Astrocyte (in vitro differentiated cells and primary cell): Measurements from ENCODE around the gene MAN1B1. TPM values are rescaled to one million over a fixed set of nuclear protein-coding genes. Genes with fewer than 3 reads are reported as not detected.
A peak's percentile ranks its signal among the peaks of the same experiment; 100 is the strongest.

Source experiments
- DNase-seq: peaks from one replicate; pipeline ENCODE4 v3.0.0-alpha.2; 2010; ENCODE audit warnings: low read depth
- FAIRE-seq: peaks from 2 replicates; lab custom pipeline; 2011; peaks lifted over from hg19 to GRCh38; lab: Jason Lieb, UNC
- H2AFZ ChIP-seq: 2 replicates; pipeline ENCODE4 v1.6.0; 2012; ENCODE audit warnings: low read depth, low read length, inconsistent platforms
- H3K27ac ChIP-seq: 2 replicates; pipeline ENCODE4 v1.5.1; 2011; ENCODE audit warnings: low read depth, low read length, inconsistent platforms
- H3K27me3 ChIP-seq: 2 replicates; pipeline ENCODE4 v1.6.0; 2011; ENCODE audit warnings: low read length, inconsistent platforms; ENCODE audit not compliant: insufficient read depth
- H3K36me3 ChIP-seq: 2 replicates; pipeline ENCODE4 v1.5.1; 2011; ENCODE audit warnings: low read length, inconsistent platforms; ENCODE audit not compliant: insufficient read depth
- H3K4me1 ChIP-seq: 2 replicates; pipeline ENCODE4 v1.5.1; 2011; ENCODE audit warnings: low read length, inconsistent platforms; ENCODE audit not compliant: insufficient read depth
- H3K4me2 ChIP-seq: 2 replicates; pipeline ENCODE4 v1.6.0; 2012; ENCODE audit warnings: low read length, inconsistent platforms
- H3K4me3 ChIP-seq: 2 replicates; pipeline ENCODE4 v1.5.1; 2011; ENCODE audit warnings: low read depth, mild to moderate bottlenecking, low read length, inconsistent platforms; ENCODE audit not compliant: insufficient read depth
- H3K79me2 ChIP-seq: 2 replicates; pipeline ENCODE4 v1.6.0; 2012; ENCODE audit warnings: mild to moderate bottlenecking, low read length, inconsistent platforms; ENCODE audit not compliant: insufficient read depth
- H3K9ac ChIP-seq: 2 replicates; pipeline ENCODE4 v1.6.0; 2012; ENCODE audit warnings: mild to moderate bottlenecking, low read length, inconsistent platforms
- H3K9me3 ChIP-seq: 2 replicates; pipeline ENCODE4 v1.5.1; 2012; ENCODE audit warnings: low read depth, mild to moderate bottlenecking, low read length, inconsistent platforms; ENCODE audit not compliant: insufficient read depth
- H4K20me1 ChIP-seq: 2 replicates; pipeline ENCODE4 v1.6.0; 2012; ENCODE audit warnings: low read length, inconsistent platforms; ENCODE audit not compliant: insufficient read depth
- H3K27ac Mint-ChIP-seq: one replicate; pipeline ENCODE4 v1.8.0; 2021; ENCODE audit warnings: mild to moderate bottlenecking, mixed read lengths; ENCODE audit not compliant: unreplicated experiment
- H3K27me3 Mint-ChIP-seq: one replicate; pipeline ENCODE4 v1.8.0; 2021; ENCODE audit warnings: low read depth, mixed read lengths; ENCODE audit not compliant: unreplicated experiment
- H3K36me3 Mint-ChIP-seq: one replicate; pipeline ENCODE4 v1.8.0; 2021; ENCODE audit warnings: low read depth, mixed read lengths; ENCODE audit not compliant: unreplicated experiment
- H3K4me1 Mint-ChIP-seq: one replicate; pipeline ENCODE4 v1.8.0; 2021; ENCODE audit warnings: low read depth, mixed read lengths; ENCODE audit not compliant: unreplicated experiment
- H3K4me3 Mint-ChIP-seq: one replicate; pipeline ENCODE4 v1.8.0; 2021; ENCODE audit warnings: mild to moderate bottlenecking, moderate library complexity, mixed read lengths; ENCODE audit not compliant: unreplicated experiment
- H3K9me3 Mint-ChIP-seq: one replicate; pipeline ENCODE4 v1.8.0; 2021; ENCODE audit warnings: mild to moderate bottlenecking, mixed read lengths; ENCODE audit not compliant: unreplicated experiment
- CTCF ChIP-seq: IDR thresholded peaks from 2 replicates; pipeline ENCODE4 v1.5.1; 2011; ENCODE audit warnings: low read depth, mild to moderate bottlenecking, inconsistent platforms, low read length, moderate library complexity; ENCODE audit not compliant: insufficient read depth
- EZH2 ChIP-seq: IDR thresholded peaks from 2 replicates; pipeline ENCODE4 v1.6.1; 2012; ENCODE audit warnings: mild to moderate bottlenecking, low read length, inconsistent platforms; ENCODE audit not compliant: insufficient read depth
- total RNA-seq: library from RNA; stranded (reverse); gene quantifications from 2 replicates; pipeline ENCODE4 v1.2.1, GENCODE V29; 2021

The MAN1B1 gene
- total RNA-seq, 1 donor from 2014 or later, result 69.2 TPM

- Mint-ChIP-seq H3K9me3 (no peaks in the 10 kb centered on the region), H3K36me3 (peaks cover 6% of the 10 kb centered on the region), H3K4me3 (no peak overlapping the region), H3K4me1 (peaks cover 18% of the 10 kb centered on the region), H3K27me3 (peaks cover 12% of the 10 kb centered on the region), H3K27ac (no peak overlapping the region)
- Histone ChIP-seq H3K27me3 (no peaks in the 10 kb centered on the region), H3K79me2 (peaks cover 17% of the 10 kb centered on the region), H2AFZ (no peak overlapping the region), H3K4me2 (peak overlapping the region; percentile 78), H3K4me3 (no peak overlapping the region), H3K4me1 (peaks cover 47% of the 10 kb centered on the region), H3K36me3 (peaks cover 3% of the 10 kb centered on the region), H3K27ac (peak overlapping the region; percentile 78), H4K20me1 (peaks cover 22% of the 10 kb centered on the region), H3K9ac (no peak overlapping the region), H3K9me3 (no peaks in the 10 kb centered on the region)
- no peak for FAIRE-seq
- no peak for DNase-seq
- TF ChIP-seq EZH2 (no peak), CTCF (no peak)
Measured at GRCh38 chr9:137082222-137082924, 4.4 kb upstream of the MAN1B1 start.

DNA sequence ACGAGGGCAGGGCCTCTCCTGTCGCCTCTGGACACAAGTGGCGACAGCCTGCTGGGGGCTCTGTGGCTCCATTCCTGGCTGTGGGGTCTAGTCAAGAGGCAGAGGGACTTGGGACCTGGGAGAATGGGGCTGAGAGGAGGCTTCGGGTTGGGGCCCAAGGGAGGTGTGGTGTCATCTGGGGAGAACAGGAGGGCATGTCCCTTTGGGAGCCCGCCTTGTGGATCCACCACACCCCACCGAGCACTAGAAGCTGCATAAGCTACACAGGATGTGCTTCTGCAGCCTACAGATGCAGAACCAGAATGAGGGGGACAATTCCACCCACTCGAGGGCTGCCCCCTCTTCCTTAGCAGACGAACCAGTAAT is 3.9 kb upstream of the MAN1B1 start:
- no peaks in the 10 kb centered on the region for H3K27me3 ChIP-seq
- H2AFZ ChIP-seq, result peak overlapping the region; percentile 43
- H3K27ac ChIP-seq, result peak overlapping the region; percentile 78
- peaks cover 22% of the 10 kb centered on the region for H4K20me1 ChIP-seq
- Mint-ChIP-seq H3K27ac (no peak overlapping the region), H3K27me3 (peaks cover 12% of the 10 kb centered on the region), H3K4me3 (no peak overlapping the region), H3K9me3 (no peaks in the 10 kb centered on the region), H3K36me3 (peaks cover 6% of the 10 kb centered on the region), H3K4me1 (peaks cover 20% of the 10 kb centered on the region)
- H3K79me2 ChIP-seq, result peaks cover 20% of the 10 kb centered on the region
- DNase-seq (no peak), FAIRE-seq (no peak)
- peak overlapping the region; percentile 78 for H3K4me2 ChIP-seq
- peaks cover 49% of the 10 kb centered on the region for H3K4me1 ChIP-seq
- H3K9ac ChIP-seq, result peak overlapping the region; percentile 58
- H3K4me3 ChIP-seq, result no peak overlapping the region
- no peaks in the 10 kb centered on the region for H3K9me3 ChIP-seq
- TF ChIP-seq CTCF (no peak), EZH2 (no peak)
- peaks cover 3% of the 10 kb centered on the region for H3K36me3 ChIP-seq

GRCh38 chr9:137083394-137084004 is 3.3 kb upstream of the MAN1B1 start:
- Mint-ChIP-seq H3K4me3 (peak overlapping the region; percentile 69), H3K36me3 (peaks cover 6% of the 10 kb centered on the region), H3K27me3 (peaks cover 10% of the 10 kb centered on the region), H3K9me3 (no peaks in the 10 kb centered on the region), H3K4me1 (peaks cover 26% of the 10 kb centered on the region), H3K27ac (peak overlapping the region; percentile 92)
- Histone ChIP-seq H3K36me3 (peaks cover 3% of the 10 kb centered on the region), H3K4me3 (no peak overlapping the region), H3K27me3 (no peaks in the 10 kb centered on the region), H3K79me2 (peaks cover 16% of the 10 kb centered on the region), H3K4me2 (peak overlapping the region; percentile 78), H3K4me1 (peaks cover 43% of the 10 kb centered on the region), H2AFZ (peak overlapping the region; percentile 70), H3K9ac (peak overlapping the region; percentile 58), H3K9me3 (no peaks in the 10 kb centered on the region), H4K20me1 (peaks cover 19% of the 10 kb centered on the region), H3K27ac (peak overlapping the region; percentile 84)
- no peak for TF ChIP-seq CTCF
- TF ChIP-seq EZH2, result no peak
- FAIRE-seq, result no peak
- DNase-seq, result peak; percentile 92
